Duodenal mucosa (tissue), 2 donors: ENCODE results near the gene BCAS1.

Experiments
- H3K27ac ChIP-seq: one replicate; pipeline ENCODE4 v1.7.0; 2013; ENCODE audit warnings: low read depth, low read length
- H3K27me3 ChIP-seq, 2 donors: one replicate each; pipeline ENCODE4 v1.7.0; 2013; ENCODE audit warnings: low read length in 2 of 2, control low read depth in 1 of 2; ENCODE audit not compliant: insufficient read depth in 2 of 2, control insufficient read depth in 1 of 2
- H3K36me3 ChIP-seq, 2 donors: one replicate each; pipeline ENCODE4 v1.7.0; 2013; ENCODE audit warnings: low read length in 2 of 2, control low read depth in 1 of 2; ENCODE audit not compliant: insufficient read depth in 2 of 2, control insufficient read depth in 1 of 2
- H3K4me1 ChIP-seq, 2 donors: one replicate each; pipeline ENCODE4 v1.7.0; 2013; ENCODE audit warnings: low read length in 2 of 2, control low read depth in 1 of 2; ENCODE audit not compliant: insufficient read depth in 2 of 2, control insufficient read depth in 1 of 2
- H3K4me3 ChIP-seq, 2 donors: one replicate each; pipeline ENCODE4 v1.7.0; 2013; ENCODE audit warnings: low read length in 2 of 2, low read depth in 1 of 2
- H3K9ac ChIP-seq, 2 donors: one replicate each; pipeline ENCODE4 v1.7.0; 2013; ENCODE audit warnings: low read length in 2 of 2, low read depth in 1 of 2
- H3K9me3 ChIP-seq, 2 donors: one replicate each; pipeline ENCODE4 v1.7.0; 2013; ENCODE audit warnings: low read length in 2 of 2, control low read depth in 1 of 2; ENCODE audit not compliant: control insufficient read depth in 1 of 2

BCAS1 gene

DNA sequence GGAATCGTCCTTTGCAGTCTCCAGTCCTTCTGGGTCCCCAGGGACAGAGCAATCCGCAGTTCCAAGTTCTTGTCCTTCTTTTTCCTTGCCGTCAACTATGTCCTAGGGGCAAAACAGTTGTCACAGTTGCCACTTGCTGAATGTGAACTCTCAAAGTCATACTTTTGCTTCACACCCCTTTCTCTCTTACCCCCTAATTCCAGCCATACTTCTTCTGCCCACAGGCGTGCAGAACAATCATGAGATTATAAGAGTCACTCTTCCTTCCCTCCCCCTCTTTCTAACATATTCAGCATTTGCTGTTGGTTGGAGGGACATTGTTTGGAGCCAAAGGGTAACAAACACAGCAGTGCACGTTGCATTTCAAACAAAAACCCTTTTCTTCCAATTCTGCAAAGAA is 74.4 kb downstream of the BCAS1 start:
- no peaks in the 10 kb centered on the region for H3K4me1 ChIP-seq
- H3K27ac ChIP-seq, result no peak overlapping the region
- H3K9ac ChIP-seq, result no peak overlapping the region
- no peaks in the 10 kb centered on the region for H3K9me3 ChIP-seq
- no peaks in the 10 kb centered on the region for H3K36me3 ChIP-seq
- no peak overlapping the region for H3K4me3 ChIP-seq
- H3K27me3 ChIP-seq, result no peaks in the 10 kb centered on the region

DNA sequence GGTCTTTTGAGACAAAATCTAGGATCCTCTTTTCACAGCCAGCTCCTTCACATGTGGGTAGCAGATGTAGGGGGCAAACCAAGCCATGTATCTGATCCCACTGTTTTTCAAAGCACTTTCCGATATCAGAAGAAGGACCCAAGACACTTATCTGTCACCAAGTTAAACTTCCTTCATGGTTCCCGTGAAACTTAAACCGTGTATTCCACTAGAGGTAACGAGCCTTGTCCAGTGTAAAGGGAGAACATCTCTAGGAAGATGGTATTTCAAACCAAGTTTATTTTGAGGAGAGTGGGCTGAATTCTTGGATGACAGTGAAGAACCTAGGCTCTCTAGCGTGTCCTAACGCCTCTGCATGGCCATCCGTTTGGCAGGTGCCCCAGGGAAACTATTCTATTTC is 76.3 kb downstream of the BCAS1 start:
- Histone ChIP-seq H3K4me3 (no peak overlapping the region), H3K27me3 (no peaks in the 10 kb centered on the region), H3K36me3 (no peaks in the 10 kb centered on the region), H3K4me1 (no peaks in the 10 kb centered on the region), H3K9ac (no peak overlapping the region), H3K27ac (no peak overlapping the region), H3K9me3 (no peaks in the 10 kb centered on the region)

- H3K27me3 ChIP-seq, result no peaks in the 10 kb centered on the region
- no peak overlapping the region for H3K9ac ChIP-seq
- no peaks in the 10 kb centered on the region for H3K9me3 ChIP-seq
- no peak overlapping the region for H3K4me3 ChIP-seq
- no peaks in the 10 kb centered on the region for H3K4me1 ChIP-seq
- no peaks in the 10 kb centered on the region for H3K36me3 ChIP-seq
- H3K27ac ChIP-seq, result no peak overlapping the region
Observed at GRCh38 chr20:53993310-53993709, 77.1 kb downstream of the BCAS1 start.

DNA sequence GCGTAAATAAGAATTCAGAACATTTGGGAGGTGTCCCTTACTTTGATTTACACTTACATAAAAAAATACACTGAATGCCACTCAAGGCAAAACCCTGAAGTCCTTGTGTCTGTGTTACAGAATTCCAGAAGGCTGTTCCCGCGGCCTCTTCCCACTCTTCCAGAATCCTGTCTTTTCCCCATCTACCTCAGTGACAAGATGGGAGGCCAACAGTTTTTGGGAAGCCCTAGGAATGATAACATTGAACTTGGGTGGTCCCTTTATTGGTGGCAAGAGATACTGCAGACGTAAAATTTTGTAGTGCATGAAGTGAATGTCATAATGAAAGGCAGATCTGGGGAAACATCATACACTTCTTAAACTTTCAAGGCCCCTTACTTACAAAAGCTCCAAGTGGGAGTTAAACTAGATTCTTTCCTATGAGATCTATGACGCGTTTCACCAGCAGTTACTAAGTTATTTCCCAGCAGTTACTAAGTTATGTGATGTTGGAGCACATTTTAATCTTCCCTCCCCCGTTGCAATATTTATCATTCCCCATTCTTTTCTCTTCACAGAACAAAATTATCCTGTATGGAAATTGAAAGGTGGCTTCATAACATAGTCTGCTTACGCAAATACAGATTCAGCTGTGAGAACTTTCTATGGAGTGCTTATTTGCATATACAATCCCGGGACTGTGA is 79.5 kb downstream of the BCAS1 start:
- no peaks in the 10 kb centered on the region for H3K4me1 ChIP-seq
- H3K9ac ChIP-seq, result no peak overlapping the region
- H3K4me3 ChIP-seq, result no peak overlapping the region
- H3K27ac ChIP-seq, result no peak overlapping the region
- no peaks in the 10 kb centered on the region for H3K36me3 ChIP-seq
- H3K9me3 ChIP-seq, result no peaks in the 10 kb centered on the region
- no peaks in the 10 kb centered on the region for H3K27me3 ChIP-seq

- Histone ChIP-seq H3K4me1 (no peaks in the 10 kb centered on the region), H3K9me3 (no peaks in the 10 kb centered on the region), H3K36me3 (no peaks in the 10 kb centered on the region), H3K27me3 (no peaks in the 10 kb centered on the region), H3K9ac (no peak overlapping the region), H3K27ac (no peak overlapping the region), H3K4me3 (no peak overlapping the region)
Observed at GRCh38 chr20:53990003-53990402, 80.4 kb downstream of the BCAS1 start.

DNA sequence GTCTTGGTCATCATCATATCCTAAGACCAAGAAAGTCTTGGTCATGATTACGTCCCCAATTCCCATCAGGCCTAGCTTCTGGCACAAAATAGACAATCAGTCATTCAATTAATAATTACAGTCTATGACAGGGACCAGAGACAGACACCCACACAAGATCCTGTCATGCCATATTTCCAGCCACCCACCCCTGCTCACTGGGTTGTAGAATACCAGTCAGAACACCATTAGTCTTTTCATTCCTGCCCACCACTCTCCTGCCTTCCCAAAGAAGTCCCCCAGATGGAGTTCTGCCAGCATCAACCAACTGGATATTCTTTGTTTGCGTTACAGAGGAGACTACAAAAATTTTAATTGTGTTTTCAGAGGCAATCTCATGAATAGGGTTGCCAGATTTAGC is 81.0 kb downstream of the BCAS1 start:
- Histone ChIP-seq H3K36me3 (no peaks in the 10 kb centered on the region), H3K9me3 (no peaks in the 10 kb centered on the region), H3K9ac (no peak overlapping the region), H3K27ac (no peak overlapping the region), H3K4me1 (no peaks in the 10 kb centered on the region), H3K27me3 (no peaks in the 10 kb centered on the region), H3K4me3 (no peak overlapping the region)

DNA sequence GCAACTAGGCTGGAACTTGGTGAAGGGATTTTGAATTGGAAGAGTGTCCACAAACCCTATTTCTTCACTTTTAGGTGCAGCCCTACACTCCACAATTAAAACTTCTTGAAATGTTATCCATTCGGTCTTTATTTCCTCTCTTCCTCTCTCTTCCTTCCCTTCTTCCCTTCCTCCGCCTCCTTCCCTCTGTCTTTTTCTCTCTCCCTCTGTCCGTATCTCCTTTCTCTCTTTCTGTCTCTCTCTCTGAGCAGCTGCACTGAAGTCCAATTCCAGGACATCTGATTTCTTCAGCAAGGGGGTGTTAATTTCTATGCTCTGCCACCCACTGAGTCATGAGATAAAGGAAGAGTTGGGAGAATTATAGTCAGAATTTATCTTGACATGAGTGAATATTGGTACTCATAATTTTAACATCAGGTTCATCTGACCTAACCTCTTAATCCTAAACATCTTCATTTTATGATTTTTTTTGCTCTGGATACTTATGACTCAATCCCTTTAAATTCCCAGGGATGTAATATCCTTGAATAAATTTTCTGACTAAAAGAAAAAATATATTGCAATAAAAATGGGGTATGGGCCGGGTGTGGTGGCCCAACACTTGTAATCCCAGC is 84.2 kb downstream of the BCAS1 start:
- Histone ChIP-seq H3K36me3 (no peaks in the 10 kb centered on the region), H3K9me3 (no peaks in the 10 kb centered on the region), H3K4me1 (no peaks in the 10 kb centered on the region), H3K27me3 (no peaks in the 10 kb centered on the region), H3K9ac (no peak overlapping the region), H3K4me3 (no peak overlapping the region), H3K27ac (no peak overlapping the region)

- Histone ChIP-seq H3K36me3 (no peaks in the 10 kb centered on the region), H3K27ac (no peak overlapping the region), H3K4me3 (no peak overlapping the region)
Observed at GRCh38 chr20:53985150-53985518, 85.3 kb downstream of the BCAS1 start.

DNA sequence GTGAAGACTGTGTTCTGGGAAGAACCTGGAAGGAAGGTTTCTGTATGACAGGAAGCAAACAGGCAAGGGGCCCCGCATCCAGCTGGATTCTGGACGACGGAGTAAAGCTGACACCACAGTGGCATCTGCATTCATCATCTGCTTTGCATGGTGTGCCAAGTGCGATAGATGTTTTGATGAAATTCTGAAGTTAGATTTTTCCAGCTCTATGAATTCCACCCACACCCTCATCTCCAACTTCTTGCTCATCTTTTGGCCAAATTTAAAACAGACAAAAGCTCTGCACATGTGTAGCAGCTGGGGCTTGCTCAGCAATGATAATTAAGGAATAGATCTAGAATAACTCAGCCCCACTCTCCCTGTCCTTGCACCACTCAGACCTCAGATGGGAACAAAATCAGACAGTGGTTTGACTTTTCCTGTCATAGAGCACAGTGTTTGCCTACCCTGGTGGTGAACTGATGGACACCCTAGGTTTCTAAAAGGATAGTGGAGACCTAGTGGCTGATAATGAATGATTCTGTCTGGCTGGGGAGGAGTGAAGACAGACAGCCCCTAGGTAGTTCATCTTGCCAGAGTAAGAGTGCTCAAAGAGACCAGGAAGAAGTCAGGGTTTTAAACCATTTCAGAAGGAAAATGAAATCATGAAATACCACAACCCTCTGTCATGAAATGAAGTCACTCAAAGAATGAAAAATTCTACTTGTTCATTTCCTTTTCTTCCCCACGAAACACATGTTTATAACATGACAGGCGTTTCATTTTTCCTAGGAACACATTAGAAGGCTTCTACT is 85.8 kb downstream of the BCAS1 start:
- no peaks in the 10 kb centered on the region for H3K36me3 ChIP-seq
- H3K9me3 ChIP-seq, result no peaks in the 10 kb centered on the region
- H3K27ac ChIP-seq, result no peak overlapping the region
- H3K4me3 ChIP-seq, result no peak overlapping the region
- H3K27me3 ChIP-seq, result no peaks in the 10 kb centered on the region
- H3K4me1 ChIP-seq, result no peaks in the 10 kb centered on the region
- no peak overlapping the region for H3K9ac ChIP-seq

More at GRCh38 chr20:53985150-53985518, 85.3 kb downstream of the BCAS1 start:
- Histone ChIP-seq H3K9ac (no peak overlapping the region), H3K9me3 (no peaks in the 10 kb centered on the region), H3K4me1 (no peaks in the 10 kb centered on the region), H3K27me3 (no peaks in the 10 kb centered on the region)

DNA sequence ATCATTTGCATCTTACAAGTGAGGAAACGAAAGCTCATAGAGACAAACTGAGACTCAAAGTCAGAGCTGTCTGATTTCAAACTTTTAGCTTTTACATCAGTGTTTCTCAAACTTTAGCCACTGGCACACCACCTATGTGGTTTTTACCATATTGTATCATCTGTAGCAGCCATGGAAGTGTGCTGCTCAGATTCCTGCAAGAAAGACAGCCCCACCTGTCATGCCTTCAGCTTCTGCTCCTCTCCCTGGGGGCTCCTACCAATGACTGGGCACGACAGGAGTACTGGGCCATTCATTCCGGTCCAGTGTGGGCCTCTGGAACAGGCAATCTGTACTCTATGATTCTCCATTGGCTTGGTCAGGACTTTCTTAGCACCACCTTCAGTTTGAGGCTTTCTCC is 87.0 kb downstream of the BCAS1 start:
- no peak overlapping the region for H3K9ac ChIP-seq
- no peaks in the 10 kb centered on the region for H3K27me3 ChIP-seq
- no peaks in the 10 kb centered on the region for H3K36me3 ChIP-seq
- no peaks in the 10 kb centered on the region for H3K9me3 ChIP-seq
- H3K4me3 ChIP-seq, result no peak overlapping the region
- no peaks in the 10 kb centered on the region for H3K4me1 ChIP-seq
- no peak overlapping the region for H3K27ac ChIP-seq
